ENCODE data around the gene ADGRB2. TPM values are rescaled to one million over a fixed set of nuclear protein-coding genes. Genes with fewer than 3 reads are reported as not detected.

ADGRB2 gene
- total RNA-seq, 6 experiments from 2014 or later: 0.06 TPM; not detected in 4

DNA sequence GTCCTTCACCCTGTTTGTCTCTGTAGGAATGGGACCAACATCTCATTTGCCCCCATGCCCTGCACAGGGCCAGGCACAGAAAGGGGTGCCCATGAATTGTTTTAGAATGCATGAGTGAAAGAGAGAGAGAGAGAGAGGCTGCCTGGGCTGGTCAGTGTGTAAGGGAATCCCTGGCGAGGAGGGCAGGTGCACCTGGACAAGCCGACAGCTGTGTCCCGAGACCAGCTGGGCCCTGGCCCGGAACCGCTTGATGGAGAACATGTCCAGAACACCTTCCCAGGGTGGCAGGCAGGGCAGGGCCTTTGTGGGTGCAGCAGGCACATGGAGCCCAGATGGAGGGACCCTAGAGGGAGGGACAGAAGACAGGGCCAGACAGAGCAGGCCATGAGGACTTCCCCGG is 28.9 kb upstream of the ADGRB2 start:
- intact Hi-C loops (cut with DNase I): loop anchor here in 1 of 2 donors (5.0 kb wide), 1 partner anchor 131 kb away; no protein-coding TSS in a partner anchor

DNA sequence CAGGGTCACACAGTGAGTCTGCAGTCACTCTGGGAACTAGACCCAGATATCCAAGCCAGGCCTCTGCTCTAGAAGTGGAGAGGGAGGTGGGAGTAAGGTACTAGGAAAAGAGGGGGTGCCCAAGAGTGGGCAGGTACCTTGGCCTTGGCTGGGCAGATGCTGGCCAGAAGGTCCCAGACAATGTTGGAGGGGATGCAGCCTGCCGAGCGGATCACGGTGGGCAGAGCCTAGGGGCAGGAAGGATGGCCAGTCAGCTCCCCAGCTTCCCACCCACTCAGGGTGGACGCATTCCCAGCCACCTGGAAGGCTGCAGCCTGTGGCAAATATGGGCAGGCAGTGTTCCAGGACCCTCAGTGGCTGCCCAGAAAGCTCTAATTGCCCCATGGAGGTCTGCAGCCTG is 28.4 kb upstream of the ADGRB2 start:
- intact Hi-C loops (cut with DNase I): loop anchor here in 1 of 2 donors (5.0 kb wide), 1 partner anchor 130 kb away; no protein-coding TSS in a partner anchor
- no CpG with 5 or more reads among the region's 4 CpGs for WGBS (ENCODE audit: insufficient coverage, low coverage, low lambda C conversion rate, missing lambda C conversion rate)
- Histone ChIP-seq H3K27me3 (no peaks in the 10 kb centered on the region), H3K36me3 (no peaks in the 10 kb centered on the region), H3K27ac (no peak overlapping the region), H3K4me3 (no peak overlapping the region), H3K9me3 (no peaks in the 10 kb centered on the region), H3K4me1 (no peaks in the 10 kb centered on the region)
- ATAC-seq (no peak), DNase-seq (peak; percentile 7 to 37 (median 37))
- TF ChIP-seq, protein P1, sequence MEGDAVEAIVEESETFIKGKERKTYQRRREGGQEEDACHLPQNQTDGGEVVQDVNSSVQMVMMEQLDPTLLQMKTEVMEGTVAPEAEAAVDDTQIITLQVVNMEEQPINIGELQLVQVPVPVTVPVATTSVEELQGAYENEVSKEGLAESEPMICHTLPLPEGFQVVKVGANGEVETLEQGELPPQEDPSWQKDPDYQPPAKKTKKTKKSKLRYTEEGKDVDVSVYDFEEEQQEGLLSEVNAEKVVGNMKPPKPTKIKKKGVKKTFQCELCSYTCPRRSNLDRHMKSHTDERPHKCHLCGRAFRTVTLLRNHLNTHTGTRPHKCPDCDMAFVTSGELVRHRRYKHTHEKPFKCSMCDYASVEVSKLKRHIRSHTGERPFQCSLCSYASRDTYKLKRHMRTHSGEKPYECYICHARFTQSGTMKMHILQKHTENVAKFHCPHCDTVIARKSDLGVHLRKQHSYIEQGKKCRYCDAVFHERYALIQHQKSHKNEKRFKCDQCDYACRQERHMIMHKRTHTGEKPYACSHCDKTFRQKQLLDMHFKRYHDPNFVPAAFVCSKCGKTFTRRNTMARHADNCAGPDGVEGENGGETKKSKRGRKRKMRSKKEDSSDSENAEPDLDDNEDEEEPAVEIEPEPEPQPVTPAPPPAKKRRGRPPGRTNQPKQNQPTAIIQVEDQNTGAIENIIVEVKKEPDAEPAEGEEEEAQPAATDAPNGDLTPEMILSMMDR (IDR thresholded peaks at IDR 0.05): no peak
- TF ChIP-seq POLR2A (IDR thresholded peaks at IDR 0.05): no peak

More for the DNA sequence above, 28.9 kb upstream of the ADGRB2 start:
- Histone ChIP-seq H3K36me3 (no peaks in the 10 kb centered on the region), H3K27ac (no peak overlapping the region), H3K27me3 (no peaks in the 10 kb centered on the region), H3K9me3 (no peaks in the 10 kb centered on the region), H3K4me1 (no peaks in the 10 kb centered on the region), H3K4me3 (no peak overlapping the region)
- TF ChIP-seq POLR2A (IDR thresholded peaks at IDR 0.05): no peak
- TF ChIP-seq, protein P1 (IDR thresholded peaks at IDR 0.05): no peak
- ATAC-seq (no peak), DNase-seq (peak in 2 of 3 donors; percentile 16 to 38)
- 80% methylated on average over 1 of the region's 6 CpGs for WGBS (ENCODE audit: insufficient coverage, low coverage, low lambda C conversion rate, missing lambda C conversion rate)

DNA sequence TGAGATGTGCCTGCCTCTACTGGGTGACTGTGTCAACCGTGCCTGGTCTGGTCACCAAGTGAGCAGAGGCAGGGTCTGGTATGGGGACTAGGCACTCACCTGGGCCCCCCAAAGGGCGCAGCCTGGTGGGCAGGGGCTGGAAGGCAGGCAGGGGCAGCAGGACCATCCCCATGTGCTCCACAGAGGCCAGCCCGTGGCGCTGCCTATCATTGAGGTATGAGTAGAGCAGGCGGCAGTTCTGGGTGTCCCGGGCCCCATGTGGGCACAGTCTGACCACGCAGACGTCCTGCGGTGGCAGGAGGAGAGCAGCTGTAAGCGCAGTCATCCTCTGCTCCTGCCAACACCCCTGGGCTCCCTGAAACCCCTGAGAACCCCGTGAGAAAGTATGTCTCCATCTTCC is 28.0 kb upstream of the ADGRB2 start:
- Histone ChIP-seq H3K4me1 (no peaks in the 10 kb centered on the region), H3K36me3 (no peaks in the 10 kb centered on the region), H3K9me3 (no peaks in the 10 kb centered on the region), H3K27ac (no peak overlapping the region), H3K27me3 (no peaks in the 10 kb centered on the region), H3K4me3 (no peak overlapping the region)
- intact Hi-C loops (cut with DNase I): loop anchor here in 1 of 2 donors (5.0 kb wide), 1 partner anchor 130 kb away; no protein-coding TSS in a partner anchor
- ATAC-seq: no peak
- DNase-seq: peak; percentile 6 to 43 (median 43)
- 57% methylated on average over 2 of the region's 11 CpGs for WGBS (ENCODE audit: insufficient coverage, low coverage, low lambda C conversion rate, missing lambda C conversion rate)
- TF ChIP-seq, protein P1 (IDR thresholded peaks at IDR 0.05): no peak
- no peak for TF ChIP-seq POLR2A (IDR thresholded peaks at IDR 0.05)

DNA sequence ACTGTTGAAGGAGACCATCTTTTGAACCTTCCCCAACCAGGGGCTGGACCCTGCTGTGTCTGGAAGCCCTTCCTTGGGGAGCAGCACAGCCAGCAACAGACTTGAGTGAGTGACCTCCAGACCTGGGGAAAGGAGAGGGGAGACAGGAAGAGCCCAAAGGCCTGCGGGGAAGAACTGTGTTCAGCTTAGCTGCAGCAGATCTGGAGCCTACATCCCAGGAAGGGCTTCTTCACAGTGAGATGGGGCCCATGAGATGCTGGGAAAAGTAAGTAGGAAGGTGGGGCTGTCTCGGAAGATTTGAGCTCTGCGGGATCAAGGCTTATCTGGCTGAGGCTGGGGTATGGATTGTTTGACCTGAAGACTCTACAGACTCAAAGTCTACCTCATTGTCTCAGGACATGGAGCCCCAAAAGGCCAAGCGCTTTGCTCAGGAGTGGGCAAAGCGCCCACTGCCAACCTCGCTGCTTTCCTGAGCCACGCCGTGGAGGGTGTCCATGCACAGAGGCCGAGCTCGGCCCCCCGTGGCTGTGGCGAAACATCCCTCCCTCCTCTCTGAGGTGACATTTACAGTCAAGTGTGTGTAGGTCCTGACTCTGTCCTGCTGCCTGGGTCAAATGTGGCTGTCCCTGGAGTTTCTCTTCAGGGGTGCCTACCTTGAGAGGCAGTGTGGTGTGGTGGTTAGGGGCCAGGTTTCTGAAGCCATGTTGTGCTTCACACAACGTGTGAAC is 27.2 kb upstream of the ADGRB2 start:
- DNase-seq (peak; percentile 13 to 36 (median 31)), ATAC-seq (no peak)
- no peaks in the 10 kb centered on the region for H3K9me3 ChIP-seq
- no peak overlapping the region for H3K4me3 ChIP-seq
- WGBS (ENCODE audit: insufficient coverage, low coverage, low lambda C conversion rate, missing lambda C conversion rate): 67% methylated on average over 3 of the region's 13 CpGs
- no peak overlapping the region for H3K27ac ChIP-seq
- H3K4me1 ChIP-seq: no peaks in the 10 kb centered on the region
- no peaks in the 10 kb centered on the region for H3K27me3 ChIP-seq
- TF ChIP-seq, protein P1 (IDR thresholded peaks at IDR 0.05): no peak
- no peak for TF ChIP-seq POLR2A (IDR thresholded peaks at IDR 0.05)
- intact Hi-C loops (cut with DNase I): loop anchor here (2.0 to 5.0 kb wide), 2 partner anchors 129 to 130 kb away; no protein-coding TSS in a partner anchor
- no peaks in the 10 kb centered on the region for H3K36me3 ChIP-seq
